Stimulated activated CD8-positive, alpha-beta memory T cell treated with anti-CD3 and anti-CD28 coated beads, Interleukin-12 subunit alpha, Interleukin-12 subunit beta, amount 100 ng/mL, for 24 hours (primary cell): ENCODE data around the gene FIS1.
"Not testable (repeated sequence)": the region's sequence is repeated elsewhere in the genome, so short reads cannot be mapped to it uniquely, and the experiment has no call there.

ENCODE experiments used
- DNase-seq: peaks from one replicate; pipeline ENCODE4 v3.0.0-alpha.2; 2020; ENCODE audit errors: extremely low read depth

The FIS1 gene

DNA sequence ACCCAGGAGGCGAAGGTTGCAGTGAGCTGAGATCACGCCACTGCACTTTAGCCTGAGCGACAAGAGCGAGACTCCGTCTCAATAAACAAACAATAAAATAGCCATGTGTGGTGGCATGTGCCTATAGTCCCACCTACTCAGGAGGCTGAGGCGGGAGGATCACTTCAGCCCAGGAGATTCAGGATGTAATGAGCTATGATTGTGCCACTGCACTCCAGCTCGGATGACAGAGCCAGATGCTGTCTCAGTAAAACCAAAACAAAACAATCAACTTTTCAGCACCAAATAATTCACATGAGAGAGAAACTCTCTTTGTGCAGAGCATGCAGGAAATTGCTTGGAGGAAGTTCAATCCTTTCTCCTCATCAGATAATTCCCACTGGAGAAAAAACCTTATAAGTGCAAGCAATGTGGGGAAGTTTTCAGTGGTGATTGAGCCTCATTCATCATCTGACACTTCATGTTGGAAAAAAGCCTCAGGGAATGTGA is 13.4 kb upstream of the FIS1 start:
- no peak for DNase-seq

DNA sequence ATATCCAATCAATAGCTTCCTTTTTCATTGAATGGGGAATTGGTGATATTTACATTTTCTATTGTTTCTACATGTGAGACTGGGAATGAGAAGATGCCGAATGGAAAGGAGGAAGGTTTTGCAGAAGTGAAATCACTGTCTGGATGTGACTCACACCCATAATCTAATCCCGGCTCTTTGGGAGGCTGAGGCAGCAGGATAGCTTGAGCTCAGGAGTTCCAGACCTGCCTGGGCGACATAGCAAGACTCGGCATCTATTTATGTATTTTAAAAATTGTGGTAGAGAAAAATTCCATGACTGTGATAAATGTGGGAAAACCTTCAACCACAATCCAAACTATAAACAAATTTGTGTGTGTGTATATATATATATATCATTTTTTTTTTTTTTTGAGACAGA is 10.9 kb upstream of the FIS1 start:
- DNase-seq: no peak

DNA sequence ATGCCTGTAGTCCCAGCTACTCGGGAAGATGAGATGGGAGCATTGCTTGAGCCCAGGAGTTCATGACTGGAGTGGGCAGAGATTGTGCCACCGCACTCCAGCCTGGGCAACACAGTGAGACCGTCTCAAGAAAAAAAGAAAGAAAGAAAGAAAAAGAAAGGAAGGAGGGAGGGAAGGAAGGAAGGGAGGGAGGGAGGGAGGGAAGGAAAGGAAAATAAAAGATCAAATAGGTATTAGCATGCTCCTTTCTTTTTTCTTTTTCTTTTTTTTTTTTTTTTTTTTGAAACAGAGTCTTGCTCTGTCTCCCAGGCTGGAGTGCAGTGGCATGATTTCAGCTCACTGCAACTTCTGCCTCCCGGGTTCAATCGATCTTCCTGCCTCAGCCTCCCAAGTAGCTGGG is 8.3 kb upstream of the FIS1 start:
- DNase-seq: not testable (repeated sequence)

DNA sequence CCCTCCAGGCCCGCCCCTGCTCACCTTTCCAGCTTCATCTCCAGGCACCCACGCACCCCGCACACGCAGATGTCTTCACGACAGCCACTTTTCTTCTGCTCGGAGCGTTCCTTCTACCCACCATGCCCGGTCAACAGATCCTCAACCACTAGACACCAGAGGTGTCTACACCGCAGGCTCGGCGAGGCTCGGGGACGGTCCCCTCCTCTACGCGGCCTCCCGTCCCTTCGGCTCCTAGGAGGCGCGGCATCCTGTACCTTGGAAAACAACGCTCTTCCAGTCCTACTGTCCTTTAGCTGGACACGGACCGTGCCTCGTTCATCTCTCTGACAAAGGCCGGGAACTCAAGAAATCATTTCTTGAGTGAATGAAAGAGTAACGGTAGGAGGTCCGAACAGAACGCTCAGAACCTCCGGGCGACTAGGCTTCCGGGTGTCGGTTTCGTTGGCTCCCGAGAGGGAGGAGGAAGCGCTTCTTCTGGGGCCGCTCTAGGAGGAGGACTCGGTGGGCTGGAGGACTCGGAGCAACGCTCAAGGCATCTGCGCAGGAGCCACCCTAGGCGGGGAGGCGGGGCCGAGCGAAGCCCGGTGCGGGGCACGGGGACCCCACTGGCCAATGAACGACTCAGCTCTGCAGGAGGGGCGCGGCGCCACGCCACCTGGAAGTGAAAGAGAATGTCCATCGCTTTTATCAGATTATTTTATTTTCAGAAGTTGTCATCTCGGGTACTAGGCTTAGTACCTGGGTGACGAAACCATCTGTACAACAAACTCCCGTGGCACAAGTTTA is 7.2 kb upstream of the FIS1 start:
- DNase-seq: peak; percentile 99

DNA sequence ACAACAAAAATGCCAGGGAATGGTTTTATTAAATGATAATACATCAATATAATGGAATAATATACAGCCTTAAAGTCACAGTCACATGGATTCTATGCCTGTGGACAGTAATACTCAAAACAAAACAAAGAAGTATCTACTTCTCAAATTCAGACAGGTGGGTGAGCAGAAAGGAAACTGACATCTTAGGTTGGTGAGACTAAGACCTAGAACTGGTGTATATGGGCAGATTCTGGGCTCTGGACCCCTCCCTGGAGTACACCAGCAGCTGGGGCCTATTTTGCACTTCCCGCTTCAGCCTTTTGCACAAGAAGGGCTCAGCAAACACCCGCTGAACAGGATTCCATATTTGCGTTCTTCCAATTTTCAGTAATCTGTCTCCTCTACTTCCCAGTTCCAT is 5.4 kb upstream of the FIS1 start:
- no peak for DNase-seq

DNA sequence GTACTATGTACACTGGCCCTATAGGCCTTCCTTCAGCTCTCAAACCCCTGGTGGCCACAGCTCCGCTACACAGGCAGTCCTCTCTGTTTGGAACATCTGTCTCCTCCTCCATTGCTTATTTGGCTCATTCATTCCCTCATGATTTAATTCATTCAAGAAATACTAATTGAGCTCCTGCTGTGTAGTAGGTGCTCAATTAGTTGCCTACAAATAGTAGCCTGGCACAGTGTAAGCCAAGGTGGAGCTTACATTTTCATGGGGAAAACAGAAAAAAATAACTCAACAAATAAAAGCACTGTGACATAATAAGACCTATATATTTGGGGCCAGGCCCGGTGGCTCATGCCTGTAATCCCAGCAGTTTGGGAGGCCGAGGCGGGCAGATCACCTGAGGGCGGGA is 3.4 kb upstream of the FIS1 start:
- DNase-seq: no peak

DNA sequence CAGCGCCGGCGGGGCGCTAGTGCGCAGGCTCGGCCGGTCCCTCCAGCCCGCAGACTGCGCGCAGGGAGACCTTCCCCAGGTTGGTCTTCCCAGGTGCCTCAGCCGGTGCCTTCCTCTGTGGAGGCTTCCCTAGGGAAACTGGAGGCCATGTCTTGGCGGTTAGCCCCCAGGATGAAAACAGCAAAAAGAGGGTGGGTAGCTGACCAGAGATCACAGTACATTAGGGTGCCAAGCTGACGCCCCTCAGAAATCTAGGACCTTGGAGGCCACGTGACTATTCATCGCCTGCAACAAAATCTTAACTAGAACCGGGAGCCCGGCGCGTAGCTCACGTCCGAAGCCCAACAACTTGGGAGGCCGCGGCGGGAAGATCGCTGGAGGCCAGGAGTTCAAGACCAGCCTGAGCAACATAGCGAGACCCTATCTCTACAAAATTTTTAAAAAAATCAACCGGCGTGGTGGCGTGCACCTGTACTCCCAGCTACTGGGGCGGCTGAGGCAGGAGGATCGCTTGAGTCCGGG is 327 bp upstream of the FIS1 start:
- no peak for DNase-seq

DNA sequence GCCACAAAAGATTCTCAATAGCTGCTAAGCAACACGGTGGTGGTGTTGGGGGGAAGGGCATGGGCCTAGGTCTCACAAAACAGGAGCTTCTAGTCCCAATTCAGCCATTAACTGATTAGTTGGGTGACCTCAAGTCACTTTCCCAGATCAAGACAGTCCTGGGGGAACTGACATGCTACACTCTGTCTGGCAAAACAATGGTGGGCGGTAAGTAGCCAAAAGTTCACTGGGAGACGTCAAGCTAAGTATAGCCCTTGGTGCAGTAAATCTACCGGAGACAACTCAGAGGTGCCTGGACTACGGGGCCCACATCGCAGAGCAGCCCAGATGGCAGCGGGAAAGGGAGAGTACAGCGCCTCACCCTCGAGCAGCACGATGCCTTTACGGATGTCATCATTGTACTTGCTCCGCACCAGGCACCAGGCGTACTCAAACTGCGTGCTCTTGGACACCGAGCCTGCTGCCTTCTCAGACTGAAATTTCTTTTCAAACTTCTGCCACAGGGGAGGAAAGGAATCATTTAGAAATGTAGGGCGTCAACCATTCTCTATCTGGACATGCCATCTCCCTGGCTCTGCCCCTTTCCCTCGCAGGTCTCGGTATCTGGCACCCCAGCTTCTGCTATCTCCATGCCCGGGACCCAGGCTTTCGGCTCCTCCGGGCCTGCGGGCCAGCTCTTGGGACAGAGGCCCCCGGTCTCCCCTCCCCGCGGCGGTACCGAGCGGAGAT is 1.1 kb downstream of the FIS1 start:
- no peak for DNase-seq

DNA sequence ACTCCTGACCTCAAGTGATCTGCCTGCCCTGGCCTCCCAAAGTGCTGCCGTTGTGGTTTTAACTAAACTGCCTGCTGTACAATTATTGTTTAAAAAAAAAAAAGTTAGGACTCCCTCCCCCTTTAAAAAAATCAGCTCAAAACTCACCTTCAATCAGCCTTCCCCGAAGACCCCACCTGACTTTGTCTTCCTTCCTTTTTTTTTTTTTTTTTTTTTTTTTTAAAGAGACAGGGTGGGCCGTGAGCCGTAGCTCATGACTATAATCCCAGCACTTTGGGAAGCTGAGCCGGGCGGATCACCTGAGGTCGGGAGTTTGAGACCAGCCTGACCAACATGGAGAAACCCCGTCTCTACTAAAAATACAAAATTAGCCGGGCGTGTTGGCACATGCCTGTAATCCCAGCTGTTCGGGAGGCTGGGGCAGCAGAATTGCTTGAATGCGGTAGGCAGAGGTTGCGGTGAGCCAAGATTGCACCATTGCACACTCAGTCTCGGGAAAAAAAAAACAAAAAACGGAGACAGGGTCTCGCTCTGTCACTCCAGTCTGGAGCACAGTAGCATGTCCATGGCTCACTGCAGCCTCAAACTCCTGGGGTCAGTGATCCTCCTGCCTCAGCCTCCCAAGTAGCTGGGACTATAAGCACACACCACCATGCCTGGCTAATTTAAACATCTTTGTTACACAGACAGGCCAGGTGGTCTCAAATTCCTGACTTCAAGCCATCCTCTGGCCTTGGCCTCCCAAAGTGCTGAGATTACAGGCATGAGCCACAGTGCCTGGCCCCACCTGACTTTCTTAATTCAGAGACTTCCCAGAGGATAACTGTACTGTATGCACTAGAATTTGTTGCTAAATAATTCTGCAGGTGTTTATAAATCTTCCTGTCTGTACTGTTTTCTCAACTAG is 3.2 kb downstream of the FIS1 start:
- DNase-seq: no peak

DNA sequence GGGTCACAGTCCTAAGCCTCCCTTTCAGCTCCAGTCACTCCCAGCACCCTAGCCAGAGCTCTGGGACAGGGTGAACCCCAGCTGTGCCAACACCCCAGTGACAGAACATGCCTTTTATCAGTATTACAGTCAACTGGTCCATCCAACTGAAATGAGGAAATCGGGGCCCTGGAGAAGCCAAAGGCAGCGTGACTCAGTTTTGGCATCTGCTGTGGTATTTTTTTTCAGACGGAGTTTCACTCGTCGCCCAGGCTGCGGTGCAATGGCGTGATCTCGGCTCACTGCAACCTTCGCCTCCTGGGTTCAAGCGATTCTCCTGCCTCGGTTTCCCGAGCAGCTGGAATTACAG is 3.9 kb downstream of the FIS1 start:
- no peak for DNase-seq

DNA sequence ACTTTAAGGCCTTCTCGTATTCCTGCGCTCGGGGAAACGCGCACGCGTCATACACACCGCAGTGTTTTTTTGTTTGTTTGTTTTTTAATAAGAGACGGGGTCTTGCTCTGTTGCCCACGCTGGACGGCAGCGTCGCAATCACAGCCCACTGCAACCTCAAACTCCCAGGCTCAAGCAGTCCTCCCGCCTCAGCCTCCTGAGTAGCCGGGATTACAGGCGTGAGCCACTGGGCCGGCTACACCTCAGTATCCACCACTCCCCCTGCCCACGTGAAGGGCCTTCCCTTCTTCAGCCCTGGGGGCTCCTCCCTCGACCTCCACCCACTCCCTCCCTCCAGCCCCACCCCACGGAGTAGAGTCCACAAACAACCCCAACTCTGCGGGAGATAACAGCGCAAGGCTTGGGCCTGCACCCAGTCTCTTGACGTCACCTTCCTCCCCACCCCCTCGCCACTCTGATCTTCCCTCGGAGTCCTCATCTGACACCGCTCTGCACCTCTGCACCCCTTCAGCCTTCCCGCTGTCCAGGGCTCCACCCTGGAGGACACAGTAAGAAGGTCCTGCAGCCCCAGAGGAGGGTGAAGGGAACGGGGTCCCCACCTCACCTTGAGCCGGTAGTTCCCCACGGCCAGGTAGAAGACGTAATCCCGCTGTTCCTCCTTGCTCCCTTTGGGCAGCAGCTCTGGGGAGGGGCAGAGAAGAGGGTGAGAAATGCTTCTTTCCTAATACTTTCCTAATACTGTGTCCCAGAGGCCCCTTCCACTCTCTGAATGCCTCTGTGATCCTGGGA is 4.5 kb downstream of the FIS1 start:
- DNase-seq: no peak

DNA sequence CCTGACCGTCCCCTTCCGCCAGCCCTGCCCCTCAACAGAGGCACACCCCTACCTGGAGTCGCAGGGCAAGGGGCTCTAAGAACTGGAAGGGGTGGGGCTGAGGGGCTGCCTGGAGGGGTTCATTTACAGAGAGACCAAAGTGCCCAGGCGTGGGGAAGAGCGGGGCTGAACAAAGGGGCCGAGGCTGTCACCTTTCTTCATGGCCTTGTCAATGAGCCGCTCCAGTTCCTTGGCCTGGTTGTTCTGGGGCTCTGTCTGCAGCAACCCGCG is 5.0 kb downstream of the FIS1 start:
- DNase-seq: no peak

DNA sequence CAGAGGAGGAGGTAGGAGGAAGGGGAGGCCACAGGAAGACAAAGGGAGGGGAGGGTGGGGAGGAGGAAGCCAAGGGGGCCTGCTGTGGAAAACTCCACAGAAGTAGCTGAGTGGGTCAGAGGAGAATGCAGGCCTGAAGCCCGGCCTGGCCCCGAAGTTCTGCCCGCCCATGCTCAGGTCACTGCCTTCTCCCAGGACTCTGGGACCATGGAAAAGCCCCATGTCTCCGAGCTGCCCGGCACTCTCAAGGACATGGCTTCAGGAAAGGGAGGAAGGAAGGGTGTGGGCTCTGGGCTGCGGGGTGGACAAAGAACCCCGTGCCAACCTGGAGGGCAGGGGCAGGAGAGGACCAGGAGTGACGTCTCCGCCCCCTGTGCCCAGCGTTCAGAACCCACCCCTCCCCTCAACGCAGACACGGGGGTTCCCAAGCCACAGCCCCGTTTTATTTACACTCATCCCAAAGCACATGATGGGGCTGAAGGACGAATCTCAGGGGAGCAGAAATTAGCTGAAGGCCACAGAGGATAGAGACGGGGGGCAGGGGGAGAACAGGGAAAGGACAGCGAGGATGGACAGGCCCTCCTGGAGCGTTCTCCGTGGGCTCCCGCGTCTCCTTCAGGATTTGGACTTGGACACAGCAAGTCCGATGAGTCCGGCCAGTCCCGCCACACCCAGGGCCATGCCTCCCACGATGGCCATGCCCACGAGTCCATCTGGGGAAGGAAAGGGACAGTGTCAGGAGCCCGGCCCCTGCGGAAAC is 5.5 kb downstream of the FIS1 start:
- DNase-seq: no peak

DNA sequence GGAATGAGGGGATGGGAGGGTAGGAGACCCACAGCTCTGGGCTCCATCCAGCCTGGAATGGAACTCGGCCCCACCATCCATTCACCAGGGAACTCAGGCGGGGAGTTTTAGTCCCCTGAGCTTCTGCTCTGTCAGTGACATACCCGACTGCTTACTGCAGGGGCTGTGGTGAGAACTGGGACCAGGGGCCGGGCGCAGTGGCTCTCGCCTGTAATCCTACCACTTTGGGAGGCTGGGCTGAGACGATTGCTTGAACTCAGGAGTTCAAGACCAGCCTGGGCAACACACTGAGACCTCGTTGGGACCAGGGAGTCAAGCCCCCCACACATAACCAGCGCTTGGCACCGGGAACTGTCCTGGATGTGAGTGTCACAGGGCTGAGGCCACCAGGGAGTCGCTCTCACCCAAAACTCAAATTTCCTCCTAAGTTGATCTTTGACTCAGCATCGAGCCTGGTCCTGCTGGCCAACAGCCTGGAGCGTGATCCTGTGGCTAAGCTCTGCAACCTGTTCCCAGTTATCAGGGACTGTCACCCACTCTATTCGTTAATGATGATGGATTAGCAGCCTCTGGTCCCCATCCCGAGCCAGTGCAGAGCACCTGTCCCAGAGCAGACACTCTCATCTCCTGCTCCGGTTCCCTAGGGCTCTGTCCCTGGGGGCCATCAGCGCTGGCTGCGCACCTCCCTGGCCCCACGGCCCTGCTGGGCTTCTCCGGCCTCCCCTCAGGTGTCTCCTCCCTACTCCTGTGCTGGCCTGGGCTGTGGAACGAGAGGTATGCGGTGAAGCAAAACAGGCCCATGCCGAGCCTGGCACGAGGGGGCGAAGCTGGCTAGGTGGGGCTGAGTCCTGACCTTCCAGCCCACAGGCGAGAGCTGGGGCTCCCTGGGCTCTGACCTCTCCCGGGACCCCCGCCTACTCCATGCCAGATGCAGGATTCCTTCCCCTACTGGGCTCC is 6.4 kb downstream of the FIS1 start:
- DNase-seq: no peak

DNA sequence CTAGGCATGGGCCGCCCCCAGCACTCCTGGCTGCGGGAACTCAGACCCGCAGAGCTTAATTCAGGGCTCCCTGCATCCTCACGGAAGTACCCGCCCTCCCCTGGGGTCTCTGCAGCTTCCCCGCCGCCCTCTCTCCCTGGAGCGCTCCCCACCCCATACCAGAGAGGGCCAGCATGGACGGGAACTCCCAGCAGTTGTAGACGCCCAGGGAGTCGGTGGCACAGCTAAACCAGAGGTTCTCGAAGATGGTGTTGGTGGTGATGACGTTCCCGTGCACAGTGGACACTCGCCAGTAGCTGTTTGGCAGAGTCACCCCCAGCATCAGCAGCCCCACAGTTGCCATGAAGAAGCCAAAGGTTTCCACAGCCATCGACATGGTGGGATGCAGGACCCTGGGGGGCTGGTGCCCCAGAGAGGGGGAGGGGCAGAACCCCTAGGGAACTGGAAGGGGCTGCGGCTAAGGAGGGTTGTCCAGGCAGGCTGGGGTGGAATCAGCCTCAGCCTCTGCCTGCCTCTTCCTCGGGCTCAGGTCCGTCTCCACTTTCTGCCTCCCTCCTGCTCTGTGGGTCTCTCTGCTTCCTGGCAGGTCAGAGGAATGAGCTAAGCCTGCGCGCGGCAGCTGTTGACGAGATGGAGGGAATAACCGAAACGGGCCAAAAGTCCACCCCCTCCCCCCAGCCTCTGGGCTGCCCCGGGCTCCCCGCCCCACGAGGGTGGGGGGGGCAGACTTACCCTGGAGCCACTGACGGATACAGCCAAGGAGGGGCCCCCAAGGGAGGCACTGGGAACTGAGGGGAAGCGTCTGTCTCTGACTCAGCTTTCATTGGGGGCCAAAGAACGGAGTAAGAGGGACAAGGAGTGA is 7.4 kb downstream of the FIS1 start, which contains the start of gene CLDN15:
Gene CLDN15 (minus strand): TSS at position 597 of the 862 bp plus-strand sequence. CDS start 221 bp downstream, at position 376.
- DNase-seq: no peak

DNA sequence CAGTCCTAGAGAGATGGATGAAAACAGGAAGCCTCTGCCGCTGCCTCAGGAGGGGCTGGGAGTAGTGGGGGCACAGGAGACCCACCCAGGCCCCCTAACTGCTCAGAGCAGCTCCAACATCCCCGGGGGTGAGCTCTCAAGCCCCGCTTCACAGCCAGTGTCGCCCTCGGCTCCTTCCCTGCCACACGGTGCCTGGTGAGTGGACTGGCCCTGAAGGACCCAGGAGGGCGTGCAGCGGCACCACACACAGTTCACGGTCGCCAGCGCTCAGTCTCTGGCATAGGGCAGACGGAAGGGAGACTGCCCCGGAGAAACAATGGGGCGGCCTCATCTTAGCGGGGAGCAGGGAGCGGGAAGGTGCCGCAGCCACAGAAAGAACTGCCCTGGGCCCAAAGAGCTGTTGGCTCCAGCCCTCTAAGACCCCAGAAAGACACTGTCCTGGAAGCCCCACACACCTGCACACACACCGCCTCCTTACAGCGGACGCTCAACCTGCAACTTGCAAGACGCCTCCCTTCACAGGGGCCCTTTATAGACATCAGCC is 8.5 kb downstream of the FIS1 start:
- DNase-seq: no peak

DNA sequence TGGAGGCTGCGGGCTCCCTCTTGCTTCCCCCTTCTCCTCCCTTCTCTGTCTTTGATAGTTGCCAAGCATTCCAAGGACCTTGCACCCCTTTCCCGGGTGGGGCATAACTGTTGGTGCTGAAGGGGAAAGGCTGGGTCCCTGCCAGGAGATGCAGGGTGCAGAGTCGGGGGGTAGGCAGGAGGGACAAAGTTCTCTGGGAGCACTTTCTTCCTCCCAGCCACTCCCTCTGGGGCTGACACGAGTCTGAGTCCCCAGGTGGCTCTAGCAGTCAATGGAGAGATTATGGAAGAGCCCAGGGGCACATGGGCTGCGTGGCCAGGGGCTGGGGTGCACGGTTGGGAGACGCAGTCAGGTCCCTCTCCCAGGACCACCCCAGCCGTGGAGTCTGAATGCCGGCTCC is 9.4 kb downstream of the FIS1 start:
- DNase-seq: no peak

DNA sequence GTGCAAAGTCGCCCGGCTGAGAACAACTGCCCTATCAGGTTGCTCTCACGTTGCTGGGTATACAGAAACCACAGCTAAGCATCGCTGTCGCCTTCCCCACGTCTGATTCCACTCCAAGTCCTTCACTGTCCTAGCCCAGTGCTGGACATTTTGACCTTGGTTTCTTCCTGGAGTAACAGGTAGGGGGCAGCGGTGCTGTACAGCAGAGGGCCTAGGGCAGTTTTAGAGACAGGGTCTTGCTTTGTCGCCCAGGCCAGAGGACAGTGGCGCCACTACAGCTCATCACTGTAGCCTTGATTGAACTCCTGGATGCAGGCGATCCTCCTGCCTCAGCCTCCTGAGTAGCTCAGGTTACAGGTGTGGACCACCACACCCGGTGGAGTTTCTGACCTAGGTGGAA is 9.8 kb downstream of the FIS1 start:
- DNase-seq: no peak
